B cell (primary cell): ENCODE measurements around the gene GALR2. TPM values are rescaled to one million over a fixed set of nuclear protein-coding genes. Genes with fewer than 3 reads are reported as not detected.
"Not testable (repeated sequence)": the region's sequence is repeated elsewhere in the genome, so short reads cannot be mapped to it uniquely, and the experiment has no call there.

ENCODE experiments used
- ATAC-seq: fragments of 200-7000 bp; cut with Tn5 transposase; one replicate; pipeline ENCODE4 v1.10.0; 2021; ENCODE audit warnings: low read depth, mild to moderate bottlenecking, moderate number of reproducible peaks, moderate library complexity
- CTCF ChIA-PET: fragments of 350-600 bp; sonication (Branson Sonifier 250); formaldehyde crosslinking; loops from one replicate; lab custom pipeline; 2021; ENCODE audit warnings: antibody characterized with exemption, inconsistent platforms; lab: Charles Lee
- POLR2A ChIA-PET: fragments of 350-600 bp; sonication (Branson Sonifier 250); formaldehyde crosslinking; loops from one replicate; lab custom pipeline; 2021; ENCODE audit warnings: antibody characterized with exemption; lab: Charles Lee
- DNase-seq: peaks from one replicate; pipeline ENCODE4 v3.0.0; 2013
- H2AFZ ChIP-seq: 2 replicates; pipeline ENCODE4 v1.6.1; 2012; ENCODE audit warnings: mild to moderate bottlenecking, low read depth, low read length; ENCODE audit not compliant: insufficient read depth, poor library complexity, severe bottlenecking
- H3K27ac ChIP-seq, 2 donors: 1 replicate in 1 of 2; 2 replicates in 1 of 2; pipeline ENCODE4 v1.5.1; 2012 to 2013; ENCODE audit warnings: low read length in 2 of 2, mild to moderate bottlenecking in 2 of 2, moderate library complexity in 1 of 2
- H3K27me3 ChIP-seq, 4 experiments: fragments of 200-600 bp in 1 of 4; sonication (generic) in 1 of 4; replicated peaks in 1 of 4; 1 replicate in 2 of 4; 2 replicates in 2 of 4; pipeline versions ENCODE4 v1.6.1 to v1.7.0; 2013 to 2016; ENCODE audit warnings: low read length in 3 of 4, mild to moderate bottlenecking in 2 of 4, mixed read lengths in 1 of 4, moderate library complexity in 1 of 4; ENCODE audit not compliant: insufficient read depth in 4 of 4, control insufficient read depth in 3 of 4; ENCODE audit errors: control extremely low read depth in 1 of 4
- H3K36me3 ChIP-seq, 2 experiments: replicated peaks in 1 of 2; 1 replicate in 1 of 2; 2 replicates in 1 of 2; pipeline versions ENCODE4 v1.6.1 to v1.7.1; 2013; ENCODE audit warnings: low read length in 1 of 2; ENCODE audit not compliant: insufficient read depth in 2 of 2, control insufficient read depth in 1 of 2; ENCODE audit errors: control extremely low read depth in 1 of 2, extremely low read depth in 1 of 2
- H3K4me1 ChIP-seq, 2 donors: fragments of 200-600 bp in 1 of 2; sonication (generic) in 1 of 2; 1 replicate in 1 of 2; 2 replicates in 1 of 2; pipeline versions ENCODE4 v1.5.1 to v1.6.1; 2013 to 2017; ENCODE audit warnings: low read length in 2 of 2; ENCODE audit not compliant: control insufficient read depth in 2 of 2, insufficient read depth in 2 of 2
- H3K4me2 ChIP-seq: replicated peaks from 2 replicates; pipeline ENCODE3; 2012; ENCODE audit warnings: mild to moderate bottlenecking, low read depth, low read length; ENCODE audit not compliant: poor library complexity, severe bottlenecking
- H3K4me3 ChIP-seq, 5 experiments: fragments of 200-600 bp in 1 of 5; sonication (generic) in 1 of 5; 1 replicate in 3 of 5; 2 replicates in 2 of 5; pipeline versions ENCODE4 v1.5.1 to v1.7.0; 2011 to 2016; ENCODE audit warnings: low read length in 4 of 5, mild to moderate bottlenecking in 4 of 5, low read depth in 2 of 5, control low read depth in 1 of 5, moderate library complexity in 1 of 5; ENCODE audit not compliant: insufficient read depth in 1 of 5; ENCODE audit errors: control extremely low read depth in 1 of 5, extremely low read depth in 1 of 5
- H3K79me2 ChIP-seq: fragments of 200-600 bp; sonication (generic); one replicate; pipeline ENCODE4 v1.6.0; 2016; ENCODE audit warnings: low read length; ENCODE audit not compliant: control insufficient read depth, insufficient read depth
- H3K9ac ChIP-seq: fragments of 200-600 bp; sonication (generic); 2 replicates; pipeline ENCODE4 v1.6.1; 2017; ENCODE audit warnings: mild to moderate bottlenecking, low read length, moderate library complexity
- H3K9me3 ChIP-seq, 3 donors: one replicate each; pipeline versions ENCODE4 v1.6.1 to v1.7.1; 2013; ENCODE audit warnings: low read length in 2 of 3; ENCODE audit not compliant: control insufficient read depth in 2 of 3, insufficient read depth in 1 of 3; ENCODE audit errors: control extremely low read depth in 1 of 3
- H4K20me1 ChIP-seq: 2 replicates; pipeline ENCODE4 v1.6.0; 2012; ENCODE audit warnings: mild to moderate bottlenecking, low read length; ENCODE audit not compliant: insufficient read depth, control insufficient read depth, poor library complexity, severe bottlenecking
- H3K27ac Mint-ChIP-seq: one replicate; pipeline ENCODE4 v1.8.0; 2021; ENCODE audit warnings: mixed read lengths
- H3K27me3 Mint-ChIP-seq: one replicate; pipeline ENCODE4 v1.8.0; 2021; ENCODE audit warnings: mixed read lengths
- H3K4me1 Mint-ChIP-seq: one replicate; pipeline ENCODE4 v1.8.0; 2021; ENCODE audit warnings: mixed read lengths
- H3K4me3 Mint-ChIP-seq: one replicate; pipeline ENCODE4 v1.8.0; 2021; ENCODE audit warnings: mixed read lengths
- H3K9me3 Mint-ChIP-seq: one replicate; pipeline ENCODE4 v1.8.0; 2022; ENCODE audit warnings: mixed read lengths; ENCODE audit not compliant: insufficient read depth
- CTCF ChIP-seq: fragments of 200-600 bp; IDR thresholded peaks from one replicate; pipeline ENCODE4 v1.8.0; 2022; ENCODE audit warnings: antibody characterized with exemption, mild to moderate bottlenecking
- EZH2 ChIP-seq: IDR thresholded peaks from 2 replicates; pipeline ENCODE4 v1.6.1; 2012; ENCODE audit warnings: borderline replicate concordance, low read depth, mild to moderate bottlenecking, moderate library complexity, low read length; ENCODE audit not compliant: insufficient read depth, poor library complexity, severe bottlenecking
- WGBS: methylation state at CpG from one replicate; pipeline ENCODE4 v1.1.5; 2013; ENCODE audit warnings: missing lambda C conversion rate; ENCODE audit not compliant: insufficient coverage; 5-methylcytosine and 5-hydroxymethylcytosine counted together
- intact Hi-C: fragments of 100-400 bp; cut with micrococcal nuclease; formaldehyde crosslinking; loops from one replicate; pipeline ENCODE4 v1.10.0; 2022
- polyA plus RNA-seq: library from polyadenylated mRNA; depleted of rRNA; stranded (reverse); fragments of >200 nt; gene quantifications from 2 replicates; pipeline ENCODE4 v1.2.3, GENCODE V29; 2012
- total RNA-seq, 2 donors: library from RNA; stranded (reverse); fragments of 120-200 nt in 1 of 2; gene quantifications; 1 replicate in 1 of 2; 2 replicates in 1 of 2; pipeline versions ENCODE4 v1.2.3 to v1.2.4, GENCODE V29; 2013 to 2022

GALR2 gene
- total and polyA plus RNA-seq, 2 donors (not counting 1 experiment from before 2014, with no cell fraction given): 0.42 to 1.2 TPM

- Histone ChIP-seq H3K4me1 (no peaks in the 10 kb centered on the region), H3K27me3 (no peaks in the 10 kb centered on the region), H3K36me3 (peaks cover 13 to 78% of the 10 kb centered on the region in 2 experiments), H3K9me3 (no peaks in the 10 kb centered on the region), H3K4me2 (no peak overlapping the region), H4K20me1 (peaks cover 9% of the 10 kb centered on the region), H3K79me2 (peaks cover 3% of the 10 kb centered on the region), H3K4me3 (no peak overlapping the region), H3K9ac (no peak overlapping the region), H2AFZ (no peak overlapping the region), H3K27ac (no peak overlapping the region)
- no peak for DNase-seq
- H3K4me1 Mint-ChIP-seq: no peaks in the 10 kb centered on the region
- no peak for ATAC-seq
- H3K27me3 Mint-ChIP-seq: no peaks in the 10 kb centered on the region
- 100% methylated on average over 1 of the region's 3 CpGs for WGBS
- H3K4me3 Mint-ChIP-seq: no peak overlapping the region
- CTCF ChIA-PET: interaction anchor here (1.7 kb wide), 1 partner anchor 43 kb away, joined by 4 read pairs; no protein-coding TSS in a partner anchor
- no peaks in the 10 kb centered on the region for H3K9me3 Mint-ChIP-seq
- POLR2A ChIA-PET: no interaction called here
- TF ChIP-seq EZH2 (no peak), CTCF (no peak)
- intact Hi-C loops: no loop called here
- H3K27ac Mint-ChIP-seq: no peak overlapping the region
These were observed 17.7 kb upstream of the GALR2 start for GRCh38 chr17:76056882-76057281.

- CTCF ChIA-PET: interaction anchor here (1.4 to 1.7 kb wide), 2 partner anchors 44 to 221 kb away, joined by 3 to 4 read pairs; no protein-coding TSS in a partner anchor
- 70% methylated on average over 2 of the region's 6 CpGs for WGBS
- H3K27ac ChIP-seq, H3K4me1 Mint-ChIP-seq, H3K9me3 ChIP-seq, H3K4me1 ChIP-seq, H3K4me2 ChIP-seq, H3K27me3 Mint-ChIP-seq, H3K9ac ChIP-seq, POLR2A ChIA-PET, intact Hi-C loops, ATAC-seq, H3K27me3 ChIP-seq, H3K9me3 Mint-ChIP-seq, H3K4me3 Mint-ChIP-seq, H3K79me2 ChIP-seq, H4K20me1 ChIP-seq, DNase-seq, H3K27ac Mint-ChIP-seq, H3K4me3 ChIP-seq, H2AFZ ChIP-seq: not testable (repeated sequence)
- H3K36me3 ChIP-seq: peaks cover 13 to 79% of the 10 kb centered on the region in 2 experiments
These were observed 16.3 kb upstream of the GALR2 start for GRCh38 chr17:76058264-76058663.
